Left hindlimb (tissue), 1 donor: Measurements from ENCODE around the gene LMBR1.
"Not testable (repeated sequence)": the region's sequence is repeated elsewhere in the genome, so short reads cannot be mapped to it uniquely, and the experiment has no call there.

Experiments
- DNase-seq: peaks from one replicate; pipeline ENCODE4 v3.0.0-alpha.2; 2018

The LMBR1 gene

DNA sequence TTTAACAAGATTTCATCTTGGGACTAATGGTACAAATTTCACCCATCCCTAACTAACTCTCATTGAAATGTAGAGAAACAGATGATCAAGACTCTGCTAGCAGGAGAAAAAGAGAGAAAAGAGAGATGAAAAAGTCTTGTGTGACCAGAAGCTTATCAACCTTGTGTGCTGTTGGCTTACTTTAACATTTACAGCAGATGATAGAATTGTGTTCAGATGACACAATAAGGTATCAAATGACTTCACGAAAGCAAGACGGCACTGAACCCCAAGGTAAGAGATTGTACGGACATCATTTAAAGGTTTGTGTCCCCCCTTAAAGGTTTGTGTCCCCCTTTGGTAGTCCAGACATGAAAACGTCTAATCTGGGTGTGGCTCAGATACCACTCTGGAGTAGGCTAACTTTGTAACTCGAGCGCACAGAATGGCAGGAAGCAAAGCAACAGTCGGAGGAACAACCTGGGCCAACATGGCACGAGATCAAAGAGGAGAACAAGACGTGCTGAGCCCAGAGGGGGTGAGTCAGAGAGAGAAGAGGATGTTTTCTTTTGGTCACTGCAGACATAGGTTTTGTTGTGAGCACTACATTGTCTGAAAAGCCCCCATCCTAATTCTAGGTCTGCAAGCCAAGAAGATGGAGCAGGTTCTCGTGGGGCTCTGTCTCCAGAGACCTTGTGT is 10.4 kb upstream of the LMBR1 start:
- peak; percentile 30 for DNase-seq

DNA sequence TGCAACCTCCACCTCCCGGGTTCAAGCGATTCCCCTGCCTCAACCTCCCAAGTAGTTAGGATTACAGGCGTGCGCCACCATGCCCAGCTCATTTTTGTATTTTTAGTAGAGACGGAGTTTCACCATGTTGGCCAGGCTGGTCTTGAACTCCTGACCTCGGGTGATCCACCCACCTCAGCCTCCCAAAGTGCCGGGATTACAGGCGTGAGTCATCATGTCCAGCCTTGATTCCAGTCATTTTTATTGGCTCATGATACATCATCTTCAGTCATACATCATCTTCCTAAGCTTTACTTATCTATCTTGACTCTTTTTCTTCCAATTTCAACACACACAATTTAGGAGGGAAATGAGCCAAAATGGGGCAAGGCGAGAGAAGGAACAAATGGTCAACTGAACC is 7.1 kb upstream of the LMBR1 start:
- not testable (repeated sequence) for DNase-seq

DNA sequence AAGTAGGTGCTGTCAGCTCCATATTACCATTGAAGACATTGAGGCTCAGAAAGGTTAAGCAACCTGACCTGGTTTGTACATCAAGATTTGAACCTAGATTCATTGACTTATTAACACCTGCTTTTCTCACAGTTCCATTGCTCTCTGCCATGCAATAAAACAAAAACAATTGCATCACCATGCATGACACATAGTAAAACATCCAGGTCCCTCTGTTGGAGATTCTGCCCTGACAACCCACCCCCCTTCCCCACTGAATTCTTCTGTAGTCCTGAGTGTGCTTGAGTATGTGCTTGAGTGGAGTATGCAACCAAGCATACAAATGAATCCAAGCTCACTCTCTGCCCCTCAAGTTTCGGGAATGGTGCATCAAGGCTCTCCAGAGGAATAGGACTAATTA is 6.0 kb upstream of the LMBR1 start:
- DNase-seq: no peak

DNA sequence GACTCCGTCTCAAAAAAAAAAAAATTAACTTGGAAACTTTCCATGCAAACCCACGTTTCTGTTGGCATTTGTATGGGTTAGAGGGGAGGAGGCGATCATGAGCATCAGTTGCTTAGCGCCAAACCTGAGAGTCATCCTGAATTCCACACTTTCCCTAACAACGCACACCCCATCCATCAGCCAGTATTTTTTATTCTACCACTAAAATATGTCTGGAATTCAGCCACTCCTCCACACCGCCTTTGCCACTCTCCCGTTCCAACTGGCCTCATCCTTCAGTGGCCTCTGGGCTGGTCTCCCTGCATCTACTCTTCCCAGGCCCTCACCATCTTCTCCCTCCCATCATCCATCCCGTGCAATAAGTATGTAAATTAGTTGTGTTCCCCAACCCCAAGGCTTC is 4.7 kb upstream of the LMBR1 start:
- DNase-seq: no peak

DNA sequence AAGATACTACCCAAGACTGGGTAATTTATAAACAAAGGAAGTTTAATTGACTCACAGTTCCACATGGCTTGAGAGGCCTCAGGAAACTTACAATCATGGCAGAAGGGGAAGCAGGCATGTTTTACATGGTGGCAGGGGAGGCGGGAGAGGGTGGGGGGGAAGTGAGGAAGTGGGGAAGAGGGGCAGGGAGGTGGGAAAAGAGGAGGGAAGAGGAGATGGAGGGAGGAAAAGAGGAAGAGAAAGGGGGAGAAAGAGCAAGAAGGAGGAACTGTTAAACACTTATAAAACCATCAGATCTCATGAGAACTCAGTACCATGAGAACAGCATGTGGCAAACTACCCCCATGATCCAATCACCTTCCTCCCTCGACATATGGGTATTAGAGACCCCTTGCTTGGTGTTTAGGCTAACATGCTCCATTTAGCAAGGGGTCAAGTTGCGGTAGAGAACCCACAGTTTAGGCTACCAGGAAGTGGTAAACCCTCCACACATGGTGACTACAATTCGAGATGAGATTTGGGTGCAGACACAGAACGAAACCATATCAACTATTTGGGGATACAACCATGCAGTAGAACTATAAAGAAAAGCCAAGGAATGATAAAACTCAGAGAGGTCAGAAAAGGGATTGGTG is 3.5 kb upstream of the LMBR1 start:
- no peak for DNase-seq

DNA sequence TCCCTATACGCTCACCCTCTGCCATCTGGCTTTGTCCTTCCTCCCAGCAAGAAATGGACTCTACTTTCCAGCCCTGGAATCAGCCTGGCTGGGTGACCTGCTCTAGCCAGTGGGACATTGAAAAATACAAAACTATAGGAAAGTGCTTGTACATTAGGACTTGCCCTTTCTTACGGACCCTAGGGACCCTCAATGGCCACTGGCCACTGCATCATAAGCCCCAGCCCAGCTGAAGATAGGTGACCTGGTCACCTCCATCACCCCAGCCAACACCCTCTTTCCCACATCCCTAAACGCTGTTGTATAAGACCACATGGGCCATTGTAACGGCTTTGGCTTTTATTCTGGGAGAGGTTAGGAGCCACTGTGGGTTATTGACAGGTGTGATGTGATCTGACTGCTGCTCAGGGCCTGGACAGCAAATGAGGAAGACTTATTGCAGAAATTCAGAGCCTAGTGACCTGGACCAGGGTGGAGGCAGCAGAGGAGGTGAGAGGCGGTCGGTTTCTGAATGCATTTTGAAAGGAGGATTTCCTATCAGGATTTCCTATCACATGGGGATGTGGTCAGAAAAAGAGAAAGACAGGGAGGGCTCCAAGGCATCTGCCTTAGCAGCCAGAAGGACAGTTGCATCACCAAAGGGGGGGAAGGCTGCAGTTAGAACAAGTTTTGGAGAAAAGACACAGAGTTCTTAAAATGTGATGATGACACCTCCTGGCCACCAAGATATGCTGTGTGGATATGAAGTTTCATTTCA is 2.2 kb upstream of the LMBR1 start:
- no peak for DNase-seq

DNA sequence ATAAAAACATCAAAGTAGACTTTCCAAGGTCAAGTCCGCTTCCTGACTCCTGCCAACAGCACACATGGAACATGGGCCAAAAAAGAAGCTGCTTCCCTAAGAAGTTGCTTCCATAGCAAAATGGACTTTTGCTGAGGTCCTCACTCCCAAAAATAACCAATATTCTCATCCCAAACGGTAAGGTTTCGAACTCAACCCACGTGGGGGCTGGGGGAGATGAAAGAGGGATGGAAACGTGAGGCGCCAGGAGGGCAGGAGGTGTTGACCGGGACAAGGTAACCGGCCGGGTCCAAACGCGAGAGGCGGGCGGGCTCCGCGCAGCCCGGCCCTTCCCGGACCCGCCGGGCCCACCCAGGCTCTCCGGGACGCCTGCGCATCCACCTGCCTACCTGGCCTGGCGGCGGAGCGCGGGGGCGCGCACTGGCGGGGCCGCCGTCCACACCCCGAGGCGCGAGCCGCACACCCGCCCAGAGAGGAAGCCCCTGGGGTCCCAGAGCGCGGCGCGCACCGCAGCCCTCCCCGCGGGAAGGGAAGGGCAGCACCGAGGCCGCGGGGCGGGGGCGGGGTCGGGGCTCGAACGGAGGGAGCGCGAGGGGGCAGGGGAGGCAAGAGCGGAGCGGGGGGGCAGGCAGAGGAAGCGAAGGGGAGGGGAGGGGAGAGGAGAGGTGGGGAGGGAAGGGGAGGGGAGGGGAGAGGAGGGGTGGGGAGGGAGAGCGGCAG is 742 bp downstream of the LMBR1 start:
- DNase-seq: peak; percentile 50

DNA sequence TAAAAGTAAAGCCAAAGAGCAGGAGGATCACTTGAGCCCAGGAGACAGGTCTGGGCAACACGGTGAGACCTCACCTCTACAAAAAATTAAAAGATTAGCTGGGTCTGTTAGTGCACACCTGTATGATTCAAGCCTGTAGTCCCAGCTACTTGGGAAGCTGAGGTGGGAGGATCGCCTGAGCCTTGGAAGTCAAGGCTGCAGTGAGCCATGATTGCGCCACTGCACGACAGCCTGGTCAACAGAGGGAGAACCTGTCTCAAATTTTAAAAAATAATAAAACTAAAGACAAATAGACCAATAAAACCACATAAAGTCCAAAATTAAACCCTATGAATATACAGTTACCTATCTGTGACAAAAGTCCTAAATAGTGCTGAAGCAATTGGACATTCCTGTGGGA is 3.2 kb downstream of the LMBR1 start:
- no peak for DNase-seq

DNA sequence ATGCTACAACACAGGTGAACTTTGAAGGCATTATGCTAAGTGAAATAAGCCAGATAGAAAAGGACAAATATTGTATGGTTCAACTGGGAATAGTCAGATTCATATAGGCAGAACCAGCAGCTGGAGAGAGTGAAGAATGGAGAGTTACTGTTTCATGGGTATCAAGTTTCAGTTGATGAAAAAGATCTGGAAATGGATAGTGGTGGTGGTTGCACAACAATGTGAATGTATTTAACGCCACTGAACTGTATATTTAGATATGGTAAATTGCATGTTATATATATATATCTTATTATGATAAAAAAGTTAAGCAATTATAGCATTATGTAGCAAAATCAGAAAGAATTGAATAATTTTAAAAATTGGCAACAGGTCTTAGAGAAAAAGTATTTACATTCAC is 3.9 kb downstream of the LMBR1 start:
- DNase-seq: no peak

DNA sequence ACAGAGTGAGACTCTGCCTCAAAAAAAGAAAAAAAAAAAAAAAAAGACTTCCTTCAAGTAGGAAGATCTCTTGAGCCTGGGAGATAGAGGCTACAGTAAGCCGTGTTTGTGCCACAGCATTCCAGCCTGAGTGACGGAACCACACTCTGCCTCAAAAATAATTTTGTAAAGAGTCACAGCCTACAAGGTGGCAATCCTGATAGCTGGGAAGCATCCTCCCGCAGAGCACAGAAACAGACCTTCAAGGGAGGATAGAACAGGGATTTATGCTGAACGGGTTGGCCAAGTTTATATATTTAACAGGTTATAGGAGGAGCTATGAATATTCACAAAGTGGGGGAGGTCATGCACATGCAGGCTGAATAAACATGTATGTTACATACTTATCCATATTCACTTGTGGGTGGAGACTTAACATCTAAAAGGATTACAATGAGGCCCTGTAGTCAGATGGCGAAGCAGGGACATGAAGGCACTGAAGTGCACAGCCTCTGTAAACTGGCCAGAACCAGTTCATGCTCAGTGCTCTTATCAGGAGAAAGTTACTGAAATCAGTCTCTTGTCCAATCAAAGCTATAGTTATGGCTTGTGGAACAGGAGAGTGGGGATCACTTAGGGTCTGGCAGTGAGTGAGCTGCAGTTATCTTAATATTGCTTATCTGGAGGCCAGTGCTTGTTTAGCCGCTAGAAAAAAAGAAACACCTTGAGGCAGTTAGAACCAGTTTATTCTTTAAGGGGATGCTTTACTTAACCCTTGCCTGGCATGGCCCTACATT is 6.8 kb downstream of the LMBR1 start:
- DNase-seq: no peak

DNA sequence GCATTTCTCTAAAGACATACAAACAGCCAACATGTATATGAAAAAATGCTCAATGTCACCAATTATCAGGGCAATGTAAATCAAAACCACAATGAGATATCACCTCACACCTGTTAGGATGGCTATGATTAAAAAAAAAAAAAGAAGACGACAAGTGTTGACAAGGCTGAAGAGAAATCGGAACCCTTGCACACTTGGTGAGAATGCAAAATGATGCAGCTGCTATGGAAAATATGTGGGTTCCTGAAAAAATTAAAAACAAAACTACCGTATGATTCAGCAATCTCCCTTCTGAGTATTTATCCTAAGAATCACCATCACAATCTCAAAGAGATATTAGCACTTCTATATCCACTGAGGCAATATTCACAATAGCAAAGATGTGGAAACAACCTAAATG is 11.3 kb downstream of the LMBR1 start:
- no peak for DNase-seq

DNA sequence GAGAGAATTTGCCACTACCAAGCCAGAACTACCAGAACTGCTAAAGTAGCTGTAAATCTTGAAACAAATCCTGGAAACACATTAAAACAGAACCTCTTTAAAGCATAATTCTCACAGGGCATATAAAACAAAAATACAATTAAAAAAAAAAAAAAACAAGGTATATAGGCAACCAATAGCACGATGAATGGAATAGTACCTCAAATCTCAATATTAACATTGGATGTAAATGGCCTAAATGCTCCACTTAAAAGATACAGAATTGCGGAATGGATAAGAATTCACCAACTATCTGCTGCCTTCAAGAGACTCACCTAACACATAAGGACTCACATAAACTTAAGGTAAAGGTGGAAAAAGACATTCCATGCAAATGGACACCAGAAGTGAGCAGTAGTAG is 17.2 kb downstream of the LMBR1 start:
- DNase-seq: no peak

DNA sequence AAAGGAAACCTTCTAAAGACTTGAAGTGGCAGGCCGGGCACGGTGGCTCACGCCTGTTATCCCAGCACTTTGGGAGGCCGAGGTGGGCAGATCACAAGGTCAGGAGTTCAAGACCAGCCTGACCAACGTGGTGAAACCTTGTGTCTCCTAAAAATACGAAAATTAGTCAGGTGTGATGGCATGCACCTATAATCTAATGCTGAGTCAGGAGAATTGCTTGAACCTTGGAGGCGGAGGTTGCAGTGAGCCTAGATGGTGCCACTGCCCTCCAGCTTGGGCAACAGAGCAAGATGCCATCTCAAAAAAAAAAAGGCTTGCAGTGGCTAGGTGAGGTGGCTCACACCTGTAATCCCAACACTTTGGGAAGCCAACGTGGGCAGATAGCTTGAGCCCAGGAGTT is 24.6 kb downstream of the LMBR1 start:
- DNase-seq: not testable (repeated sequence)

DNA sequence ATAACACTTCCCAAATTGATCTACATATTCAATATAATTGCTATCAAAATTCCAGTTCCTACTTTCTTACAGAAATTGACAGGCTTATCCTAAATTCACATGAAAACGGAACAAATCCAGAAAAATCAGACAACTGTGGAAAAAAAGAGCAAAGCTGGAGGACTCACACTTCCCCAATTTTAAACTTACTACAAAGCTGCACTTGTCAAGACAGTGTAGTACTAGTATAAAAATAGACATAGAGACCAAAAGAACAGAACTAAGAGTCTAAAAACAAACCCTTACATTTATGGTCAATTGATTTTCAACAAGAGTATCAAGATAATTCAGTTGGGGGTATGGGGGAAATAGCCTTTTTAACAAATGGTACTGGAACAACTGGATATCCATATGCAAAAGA is 27.5 kb downstream of the LMBR1 start:
- DNase-seq: no peak

DNA sequence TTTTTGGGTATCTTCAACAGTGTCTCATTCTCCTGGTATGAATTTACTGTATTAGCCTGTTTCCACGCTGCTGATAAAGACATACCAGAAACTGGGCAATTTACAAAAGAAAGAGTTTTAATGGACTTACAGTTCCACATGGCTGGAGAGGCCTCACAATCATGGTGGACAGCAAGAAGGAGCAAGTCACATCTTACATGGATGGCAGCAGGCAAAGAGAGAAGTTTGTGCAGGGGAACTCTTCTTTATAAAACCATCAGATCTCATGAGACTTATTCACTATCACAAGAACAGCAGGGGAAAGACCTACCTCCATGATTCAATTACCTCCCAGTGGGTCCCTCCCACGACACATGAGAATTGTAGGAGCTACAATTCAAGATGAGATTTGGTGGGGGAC is 31.0 kb downstream of the LMBR1 start:
- not testable (repeated sequence) for DNase-seq

DNA sequence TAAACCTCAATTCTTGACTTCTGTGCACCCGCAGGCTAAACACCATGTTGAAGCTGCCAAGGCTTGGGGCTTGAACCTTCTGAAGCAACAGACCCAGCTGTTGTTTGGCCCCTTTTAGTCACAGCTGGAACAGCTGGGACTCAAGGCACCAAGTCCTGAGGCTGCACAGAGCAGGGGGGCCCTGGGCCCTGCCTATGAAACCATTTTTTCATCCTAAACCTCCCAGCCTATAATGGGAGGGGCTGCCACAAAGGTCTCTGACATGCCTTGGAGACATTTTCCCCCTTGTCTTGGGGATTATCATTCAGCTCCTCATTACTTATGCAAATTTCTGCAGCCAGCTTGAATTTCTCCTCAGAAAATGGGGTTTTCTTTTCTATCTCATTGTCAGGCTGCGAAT is 31.8 kb downstream of the LMBR1 start:
- no peak for DNase-seq

DNA sequence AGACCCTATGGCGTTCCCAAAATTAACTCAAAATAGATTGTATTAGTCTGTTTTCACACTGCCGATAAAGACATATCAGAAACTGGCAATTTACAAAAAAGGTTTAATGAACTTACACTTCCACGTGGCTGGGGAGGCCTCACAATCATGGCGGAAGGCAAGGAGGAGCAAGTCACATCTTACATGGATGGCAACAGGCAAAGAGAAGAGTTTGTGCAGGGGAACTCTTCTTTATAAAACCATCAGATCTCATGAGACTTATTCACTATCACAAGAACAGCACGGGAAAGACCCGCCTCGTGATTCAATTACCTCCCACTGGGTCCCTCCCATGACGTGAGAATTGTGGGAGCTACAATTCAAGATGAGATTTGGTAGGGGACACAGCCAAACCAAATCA is 32.9 kb downstream of the LMBR1 start:
- DNase-seq: not testable (repeated sequence)

DNA sequence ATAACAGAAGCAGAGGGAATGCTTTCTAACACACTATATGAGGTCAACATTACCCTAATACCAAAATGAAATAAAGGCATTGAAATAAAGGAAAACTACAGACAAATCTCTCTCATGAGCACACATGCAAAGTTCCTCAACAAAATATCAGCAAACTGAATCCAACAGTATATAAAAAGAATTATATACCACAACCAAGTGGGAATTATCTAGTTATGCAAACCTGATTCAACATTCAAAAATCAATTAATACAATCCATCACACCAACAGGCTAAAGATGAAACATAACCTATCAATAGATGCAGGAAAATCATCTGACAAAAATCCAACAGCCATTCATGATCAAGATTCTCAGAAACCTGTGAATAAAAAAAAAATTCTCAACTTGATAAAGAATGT is 34.5 kb downstream of the LMBR1 start:
- no peak for DNase-seq

DNA sequence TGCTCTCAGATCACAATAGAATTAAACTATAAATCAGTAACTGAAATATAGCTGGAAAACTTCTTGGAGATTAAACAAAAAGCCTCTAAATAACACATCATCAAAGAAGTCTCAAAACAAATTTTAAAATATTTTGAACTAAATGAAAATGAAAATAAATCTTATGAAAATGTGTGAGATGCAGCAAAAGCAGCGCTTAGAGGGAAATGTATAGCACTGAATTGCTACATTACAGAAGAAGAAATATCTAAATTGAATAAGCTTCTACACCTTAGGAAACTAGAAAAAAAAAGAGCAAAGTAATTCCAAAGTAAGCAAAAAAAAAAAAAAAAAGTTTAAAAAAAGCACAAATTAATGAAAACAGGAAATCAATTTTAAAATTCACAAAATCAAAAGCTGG is 35.2 kb downstream of the LMBR1 start:
- no peak for DNase-seq

DNA sequence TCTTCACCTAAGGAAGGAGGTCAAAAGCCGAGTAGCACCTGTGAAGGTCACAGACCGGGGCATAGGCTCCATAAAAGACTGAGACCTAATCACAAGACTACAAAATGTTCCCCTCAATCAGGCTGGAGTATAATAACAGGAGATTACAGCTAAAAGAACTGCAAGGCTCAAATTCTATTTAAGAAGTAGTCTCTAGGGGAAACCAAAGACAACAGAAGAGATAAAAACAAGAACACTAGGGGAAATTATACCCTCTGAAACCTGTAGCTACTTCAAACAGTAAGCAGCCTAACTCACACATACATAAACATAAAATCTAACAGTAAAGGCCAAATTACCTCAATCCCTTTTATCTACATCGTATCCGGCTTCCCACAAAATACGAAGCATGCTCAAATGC is 38.3 kb downstream of the LMBR1 start:
- DNase-seq: no peak

DNA sequence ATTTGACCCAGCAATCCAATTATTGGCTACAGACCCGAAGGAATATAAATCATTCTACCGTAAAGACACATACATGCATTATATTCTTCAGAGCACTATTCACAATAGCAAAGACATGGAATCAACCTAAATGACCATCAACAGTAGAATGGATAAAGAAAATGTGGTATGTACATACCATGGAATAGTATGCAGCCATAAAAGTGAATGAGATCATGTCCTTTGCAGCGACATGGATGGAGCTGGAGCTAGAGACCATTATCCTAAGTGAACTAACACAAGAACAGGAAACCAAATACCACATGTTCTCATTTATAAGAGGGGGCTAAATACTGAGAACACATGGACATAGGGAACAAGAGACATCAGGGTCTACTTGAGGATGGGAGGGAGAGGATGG is 44.0 kb downstream of the LMBR1 start:
- no peak for DNase-seq

DNA sequence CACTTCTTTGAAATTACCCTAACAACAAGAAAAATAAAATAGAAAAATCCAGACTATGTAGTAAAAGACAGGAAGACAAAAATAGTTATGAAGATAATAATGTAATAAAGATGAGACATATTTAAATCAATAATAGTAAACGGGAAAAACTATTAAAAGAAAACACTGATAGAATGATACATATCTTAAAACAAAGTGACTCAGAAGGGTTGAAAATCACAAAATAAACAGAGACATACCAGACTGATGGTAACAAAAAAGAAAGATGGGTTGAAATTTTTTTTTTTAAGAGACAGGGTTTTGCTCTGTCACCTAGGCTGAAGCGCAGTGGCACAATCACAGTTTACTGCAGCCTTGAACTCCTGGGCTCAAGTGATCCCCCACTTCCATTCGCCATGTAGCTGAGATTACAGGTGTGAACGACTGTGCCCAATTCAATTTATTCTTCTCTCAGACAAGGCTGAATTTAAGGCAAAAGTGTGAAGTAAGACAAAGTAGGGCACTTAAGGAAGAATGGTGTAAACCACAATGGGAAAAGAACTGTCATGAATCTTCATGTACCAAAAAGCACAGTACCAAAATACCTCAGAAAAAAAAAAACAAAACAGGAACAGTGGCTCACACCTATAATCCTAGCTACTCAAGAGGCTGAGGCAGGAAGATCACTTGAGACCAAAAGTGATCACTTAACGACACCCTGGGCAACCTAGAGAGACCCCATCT is 47.4 kb downstream of the LMBR1 start:
- DNase-seq: no peak
